Astrocyte (in vitro differentiated cells and primary cell): ENCODE measurements around the gene RNASE13. TPM values are rescaled to one million over a fixed set of nuclear protein-coding genes. Genes with fewer than 3 reads are reported as not detected.

Experiments used
- DNase-seq: peaks from one replicate; pipeline ENCODE4 v3.0.0-alpha.2; 2010; ENCODE audit warnings: low read depth
- FAIRE-seq: peaks from 2 replicates; lab custom pipeline; 2011; peaks lifted over from hg19 to GRCh38; lab: Jason Lieb, UNC
- H2AFZ ChIP-seq: 2 replicates; pipeline ENCODE4 v1.6.0; 2012; ENCODE audit warnings: low read depth, low read length, inconsistent platforms
- H3K27ac ChIP-seq: 2 replicates; pipeline ENCODE4 v1.5.1; 2011; ENCODE audit warnings: low read depth, low read length, inconsistent platforms
- H3K27me3 ChIP-seq: 2 replicates; pipeline ENCODE4 v1.6.0; 2011; ENCODE audit warnings: low read length, inconsistent platforms; ENCODE audit not compliant: insufficient read depth
- H3K36me3 ChIP-seq: 2 replicates; pipeline ENCODE4 v1.5.1; 2011; ENCODE audit warnings: low read length, inconsistent platforms; ENCODE audit not compliant: insufficient read depth
- H3K4me1 ChIP-seq: 2 replicates; pipeline ENCODE4 v1.5.1; 2011; ENCODE audit warnings: low read length, inconsistent platforms; ENCODE audit not compliant: insufficient read depth
- H3K4me2 ChIP-seq: 2 replicates; pipeline ENCODE4 v1.6.0; 2012; ENCODE audit warnings: low read length, inconsistent platforms
- H3K4me3 ChIP-seq: 2 replicates; pipeline ENCODE4 v1.5.1; 2011; ENCODE audit warnings: low read depth, mild to moderate bottlenecking, low read length, inconsistent platforms; ENCODE audit not compliant: insufficient read depth
- H3K79me2 ChIP-seq: 2 replicates; pipeline ENCODE4 v1.6.0; 2012; ENCODE audit warnings: mild to moderate bottlenecking, low read length, inconsistent platforms; ENCODE audit not compliant: insufficient read depth
- H3K9ac ChIP-seq: 2 replicates; pipeline ENCODE4 v1.6.0; 2012; ENCODE audit warnings: mild to moderate bottlenecking, low read length, inconsistent platforms
- H3K9me3 ChIP-seq: 2 replicates; pipeline ENCODE4 v1.5.1; 2012; ENCODE audit warnings: low read depth, mild to moderate bottlenecking, low read length, inconsistent platforms; ENCODE audit not compliant: insufficient read depth
- H4K20me1 ChIP-seq: 2 replicates; pipeline ENCODE4 v1.6.0; 2012; ENCODE audit warnings: low read length, inconsistent platforms; ENCODE audit not compliant: insufficient read depth
- H3K27ac Mint-ChIP-seq: one replicate; pipeline ENCODE4 v1.8.0; 2021; ENCODE audit warnings: mild to moderate bottlenecking, mixed read lengths; ENCODE audit not compliant: unreplicated experiment
- H3K27me3 Mint-ChIP-seq: one replicate; pipeline ENCODE4 v1.8.0; 2021; ENCODE audit warnings: low read depth, mixed read lengths; ENCODE audit not compliant: unreplicated experiment
- H3K36me3 Mint-ChIP-seq: one replicate; pipeline ENCODE4 v1.8.0; 2021; ENCODE audit warnings: low read depth, mixed read lengths; ENCODE audit not compliant: unreplicated experiment
- H3K4me1 Mint-ChIP-seq: one replicate; pipeline ENCODE4 v1.8.0; 2021; ENCODE audit warnings: low read depth, mixed read lengths; ENCODE audit not compliant: unreplicated experiment
- H3K4me3 Mint-ChIP-seq: one replicate; pipeline ENCODE4 v1.8.0; 2021; ENCODE audit warnings: mild to moderate bottlenecking, moderate library complexity, mixed read lengths; ENCODE audit not compliant: unreplicated experiment
- H3K9me3 Mint-ChIP-seq: one replicate; pipeline ENCODE4 v1.8.0; 2021; ENCODE audit warnings: mild to moderate bottlenecking, mixed read lengths; ENCODE audit not compliant: unreplicated experiment
- CTCF ChIP-seq: IDR thresholded peaks from 2 replicates; pipeline ENCODE4 v1.5.1; 2011; ENCODE audit warnings: low read depth, mild to moderate bottlenecking, inconsistent platforms, low read length, moderate library complexity; ENCODE audit not compliant: insufficient read depth
- EZH2 ChIP-seq: IDR thresholded peaks from 2 replicates; pipeline ENCODE4 v1.6.1; 2012; ENCODE audit warnings: mild to moderate bottlenecking, low read length, inconsistent platforms; ENCODE audit not compliant: insufficient read depth
- total RNA-seq: library from RNA; stranded (reverse); gene quantifications from 2 replicates; pipeline ENCODE4 v1.2.1, GENCODE V29; 2021

Gene RNASE13
- total RNA-seq, 1 donor from 2014 or later = not detected

- Mint-ChIP-seq H3K27me3 (peaks cover 22% of the 10 kb centered on the region), H3K4me3 (no peak overlapping the region), H3K9me3 (peaks cover 5% of the 10 kb centered on the region), H3K4me1 (peaks cover 12% of the 10 kb centered on the region), H3K36me3 (peaks cover 5% of the 10 kb centered on the region), H3K27ac (no peak overlapping the region)
- peaks cover 19% of the 10 kb centered on the region for H3K27me3 ChIP-seq
- H3K79me2 ChIP-seq = no peaks in the 10 kb centered on the region
- TF ChIP-seq CTCF (no peak), EZH2 (no peak)
- H3K4me2 ChIP-seq = no peak overlapping the region
- no peak overlapping the region for H3K9ac ChIP-seq
- no peaks in the 10 kb centered on the region for H3K9me3 ChIP-seq
- no peaks in the 10 kb centered on the region for H3K36me3 ChIP-seq
- DNase-seq (no peak), FAIRE-seq (no peak)
- H4K20me1 ChIP-seq = no peaks in the 10 kb centered on the region
- no peak overlapping the region for H3K4me3 ChIP-seq
- H2AFZ ChIP-seq = no peak overlapping the region
- H3K27ac ChIP-seq = no peak overlapping the region
- H3K4me1 ChIP-seq = peaks cover 4% of the 10 kb centered on the region
These were observed 18.0 kb downstream of the RNASE13 start for GRCh38 chr14:21016413-21017190.

- Histone ChIP-seq H3K4me3 (no peak overlapping the region), H3K9me3 (no peaks in the 10 kb centered on the region), H4K20me1 (no peaks in the 10 kb centered on the region), H3K4me1 (peaks cover 4% of the 10 kb centered on the region), H3K27ac (no peak overlapping the region), H3K36me3 (no peaks in the 10 kb centered on the region), H2AFZ (no peak overlapping the region), H3K27me3 (peaks cover 23% of the 10 kb centered on the region), H3K4me2 (no peak overlapping the region), H3K9ac (no peak overlapping the region), H3K79me2 (no peaks in the 10 kb centered on the region)
- Mint-ChIP-seq H3K27ac (no peak overlapping the region), H3K4me1 (peaks cover 12% of the 10 kb centered on the region), H3K36me3 (peaks cover 2% of the 10 kb centered on the region), H3K27me3 (peaks cover 27% of the 10 kb centered on the region), H3K9me3 (no peaks in the 10 kb centered on the region), H3K4me3 (no peak overlapping the region)
- TF ChIP-seq EZH2 = no peak
- FAIRE-seq = no peak
- no peak for DNase-seq
These were observed 19.3 kb downstream of the RNASE13 start for GRCh38 chr14:21015312-21015711.

- no peaks in the 10 kb centered on the region for H3K9me3 Mint-ChIP-seq
- no peak overlapping the region for H3K27ac ChIP-seq
- H3K4me1 Mint-ChIP-seq = peaks cover 12% of the 10 kb centered on the region
- H3K27me3 ChIP-seq = peaks cover 23% of the 10 kb centered on the region
- H3K9me3 ChIP-seq = no peaks in the 10 kb centered on the region
- FAIRE-seq = peak; percentile 74
- H2AFZ ChIP-seq = no peak overlapping the region
- no peaks in the 10 kb centered on the region for H3K36me3 ChIP-seq
- TF ChIP-seq CTCF (peak; percentile 89), EZH2 (no peak)
- no peak overlapping the region for H3K27ac Mint-ChIP-seq
- H3K27me3 Mint-ChIP-seq = peaks cover 27% of the 10 kb centered on the region
- no peaks in the 10 kb centered on the region for H4K20me1 ChIP-seq
- DNase-seq = peak; percentile 56
- no peak overlapping the region for H3K4me3 Mint-ChIP-seq
- H3K79me2 ChIP-seq = no peaks in the 10 kb centered on the region
- peaks cover 2% of the 10 kb centered on the region for H3K36me3 Mint-ChIP-seq
- H3K4me1 ChIP-seq = peaks cover 4% of the 10 kb centered on the region
- no peak overlapping the region for H3K9ac ChIP-seq
- no peak overlapping the region for H3K4me3 ChIP-seq
- no peak overlapping the region for H3K4me2 ChIP-seq
These were observed 19.8 kb downstream of the RNASE13 start for GRCh38 chr14:21014761-21015190.
